ENCODE measurements around the gene DEDD.

DEDD gene

DNA sequence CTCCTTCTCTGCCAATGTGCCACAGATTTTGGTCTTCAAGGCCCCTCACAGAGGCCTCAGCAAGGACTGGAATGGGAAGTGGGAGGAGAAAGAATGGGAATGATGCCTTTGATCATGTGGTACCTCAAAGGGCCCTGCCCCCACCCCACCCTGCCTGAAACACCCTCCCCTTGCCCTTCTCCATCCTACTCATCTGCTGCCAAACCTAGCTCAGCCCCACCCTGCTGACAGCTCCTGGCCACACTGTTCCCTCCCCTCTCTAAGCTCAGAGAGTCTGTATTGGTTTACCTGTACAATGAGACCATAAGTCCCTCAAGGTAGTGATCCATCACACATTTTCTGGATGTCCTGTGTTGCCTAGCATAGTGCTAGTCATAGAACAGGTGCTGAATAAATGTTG, 56.1 kb downstream of the DEDD start:
- intact Hi-C loops (cut with micrococcal nuclease): no loop called here
- H3K27ac Mint-ChIP-seq: no peak overlapping the region
- H3K4me1 Mint-ChIP-seq (ENCODE audit: low read depth): peaks cover 38% of the 10 kb centered on the region
- H3K9me3 Mint-ChIP-seq: no peaks in the 10 kb centered on the region
- peaks cover 3% of the 10 kb centered on the region for H3K27me3 Mint-ChIP-seq
- H3K4me3 Mint-ChIP-seq: no peak overlapping the region
- no peaks in the 10 kb centered on the region for H3K36me3 Mint-ChIP-seq (ENCODE audit: low read depth)

DNA sequence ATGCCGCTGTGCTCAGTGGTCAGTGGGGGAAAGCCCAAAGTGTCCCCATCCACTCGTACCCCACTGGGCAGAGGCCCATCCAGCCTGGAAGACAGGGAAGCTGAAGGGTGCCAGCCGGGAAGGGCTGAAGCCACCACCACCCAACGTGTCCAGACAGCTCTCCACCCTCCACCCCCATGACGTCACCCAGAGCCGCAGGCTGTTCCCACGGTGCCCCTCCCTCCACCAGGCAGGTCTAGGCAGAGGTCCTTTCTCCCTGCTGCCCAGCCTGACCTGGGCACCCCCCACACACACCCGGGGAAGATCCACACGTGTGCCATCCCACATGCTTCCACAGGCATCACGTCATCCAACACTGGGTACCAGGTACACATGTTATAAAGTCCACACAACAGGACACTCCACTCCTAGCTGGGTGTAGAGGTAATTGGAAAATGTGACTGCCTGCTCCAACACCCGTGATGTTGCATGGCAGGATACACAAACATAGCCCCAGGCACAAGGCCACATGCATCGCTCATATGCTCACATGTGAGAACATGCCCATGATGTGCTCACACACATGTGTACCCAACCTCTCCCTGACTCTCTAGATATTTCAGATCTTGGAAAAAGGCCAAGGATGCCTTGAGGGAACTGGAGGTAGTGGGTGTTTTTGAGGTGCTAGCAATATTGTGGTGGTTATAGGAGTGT, 57.6 kb downstream of the DEDD start:
- H3K36me3 Mint-ChIP-seq (ENCODE audit: low read depth): no peaks in the 10 kb centered on the region
- no peak overlapping the region for H3K4me3 Mint-ChIP-seq
- peaks cover 38% of the 10 kb centered on the region for H3K4me1 Mint-ChIP-seq (ENCODE audit: low read depth)
- peaks cover 3% of the 10 kb centered on the region for H3K27me3 Mint-ChIP-seq
- no peak overlapping the region for H3K27ac Mint-ChIP-seq
- H3K9me3 Mint-ChIP-seq: no peaks in the 10 kb centered on the region
- intact Hi-C loops (cut with micrococcal nuclease): no loop called here

DNA sequence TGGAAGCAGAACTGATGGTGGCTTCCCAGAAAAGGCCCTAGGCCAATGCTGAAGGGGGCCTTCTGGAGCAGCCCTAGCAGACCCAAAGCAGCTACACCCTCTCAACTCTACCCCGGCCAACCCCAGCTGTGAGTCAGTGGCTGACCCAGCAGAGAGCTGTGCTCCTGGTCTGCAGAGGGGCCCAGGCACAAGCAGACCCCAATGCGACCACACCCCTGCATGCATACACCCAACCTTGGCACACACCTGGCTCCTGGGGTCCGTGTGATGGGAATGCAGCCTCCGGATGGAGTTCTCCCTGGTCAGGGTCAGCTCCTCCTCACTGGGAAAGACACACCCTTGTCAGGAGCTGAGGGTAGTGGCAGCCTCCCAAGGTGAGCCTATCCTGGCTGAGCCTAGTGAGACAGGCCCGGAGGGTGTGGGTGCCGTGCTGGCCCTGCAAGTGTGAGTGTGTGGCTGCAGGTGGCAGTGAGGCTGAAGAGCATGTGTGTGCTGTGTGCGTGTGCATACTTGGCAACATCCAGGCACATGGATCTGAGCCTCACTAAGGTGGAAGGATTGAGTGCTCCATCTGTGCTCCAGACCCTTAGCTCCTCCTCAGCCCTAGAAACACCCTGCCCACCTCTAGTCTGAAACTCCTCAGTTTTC, 58.9 kb downstream of the DEDD start:
- peaks cover 40% of the 10 kb centered on the region for H3K4me1 Mint-ChIP-seq (ENCODE audit: low read depth)
- H3K9me3 Mint-ChIP-seq: no peaks in the 10 kb centered on the region
- no peaks in the 10 kb centered on the region for H3K27me3 Mint-ChIP-seq
- peaks cover 12% of the 10 kb centered on the region for H3K36me3 Mint-ChIP-seq (ENCODE audit: low read depth)
- H3K27ac Mint-ChIP-seq: peak overlapping the region; percentile 6
- no peak overlapping the region for H3K4me3 Mint-ChIP-seq
- intact Hi-C loops (cut with micrococcal nuclease): no loop called here

DNA sequence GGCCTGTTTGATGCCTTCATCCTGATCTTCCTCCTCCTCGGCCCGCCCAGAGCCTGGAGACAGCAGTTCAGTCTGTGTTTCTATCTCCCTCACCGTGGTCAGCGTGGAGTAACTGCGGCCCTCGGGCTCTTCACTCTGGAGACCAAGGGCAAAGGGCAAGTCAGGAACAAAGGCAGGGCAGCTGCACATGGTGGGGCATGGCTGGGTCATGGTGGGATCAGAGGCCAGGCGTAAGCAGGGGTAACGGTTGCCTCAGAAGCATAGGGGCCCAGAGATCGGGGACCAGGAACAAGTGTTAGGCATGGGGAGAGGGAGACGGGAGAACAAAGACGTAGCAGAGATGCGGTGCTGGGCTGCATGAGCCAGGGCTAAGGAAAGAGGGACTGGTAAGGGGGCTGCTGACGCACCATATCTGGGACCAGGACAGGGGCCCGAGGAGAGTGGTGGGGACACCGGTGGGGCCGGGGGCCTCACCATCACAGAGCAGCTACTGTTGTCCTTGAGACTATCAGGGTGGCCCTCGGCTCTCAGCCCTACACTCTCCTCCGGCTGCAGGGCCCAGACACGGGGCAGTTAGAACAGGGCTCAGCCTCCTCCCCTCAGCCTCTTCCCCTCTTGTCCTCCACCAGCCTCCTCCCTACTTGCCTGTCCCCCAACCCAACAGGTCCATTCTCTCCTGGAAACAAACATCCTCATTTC, 59.6 kb downstream of the DEDD start:
- Mint-ChIP-seq H3K9me3 (no peaks in the 10 kb centered on the region), H3K4me3 (no peak overlapping the region), H3K27ac (peak overlapping the region; percentile 6), H3K4me1 (ENCODE audit: low read depth) (peaks cover 44% of the 10 kb centered on the region), H3K36me3 (ENCODE audit: low read depth) (peaks cover 14% of the 10 kb centered on the region), H3K27me3 (no peaks in the 10 kb centered on the region)
- intact Hi-C loops (cut with micrococcal nuclease): loop anchor here (1.0 kb wide), 1 partner anchor 23 kb away; no protein-coding TSS in a partner anchor

DNA sequence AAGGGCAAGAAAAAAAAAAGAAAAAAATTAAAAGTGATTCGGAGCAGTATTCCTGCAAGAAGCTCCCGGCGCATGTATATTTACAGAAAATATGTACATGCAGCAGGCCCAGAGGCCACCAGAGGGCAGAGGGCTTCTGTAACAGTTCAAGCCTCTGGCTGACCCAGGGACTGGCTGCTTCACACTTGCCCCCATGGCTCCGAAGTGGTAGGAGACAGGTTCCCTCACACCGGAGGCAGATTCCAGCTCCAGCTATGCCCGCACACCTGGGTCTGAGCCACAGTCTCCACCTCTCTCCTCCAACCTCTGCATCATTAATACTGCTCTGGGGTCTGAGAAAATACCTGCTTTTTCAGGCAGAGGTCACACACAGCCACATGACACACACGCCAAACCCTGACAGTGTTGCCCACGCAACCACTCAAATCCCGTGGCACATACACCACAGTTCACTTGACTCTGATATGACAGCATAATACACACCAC, 60.5 kb downstream of the DEDD start:
- no peaks in the 10 kb centered on the region for H3K9me3 Mint-ChIP-seq
- H3K4me3 Mint-ChIP-seq: no peak overlapping the region
- no peaks in the 10 kb centered on the region for H3K27me3 Mint-ChIP-seq
- H3K27ac Mint-ChIP-seq: no peak overlapping the region
- peaks cover 54% of the 10 kb centered on the region for H3K4me1 Mint-ChIP-seq (ENCODE audit: low read depth)
- peaks cover 17% of the 10 kb centered on the region for H3K36me3 Mint-ChIP-seq (ENCODE audit: low read depth)
- intact Hi-C loops (cut with micrococcal nuclease): loop anchor here (1.0 kb wide), 2 partner anchors 24 to 67 kb away; no protein-coding TSS in a partner anchor

Measured in dendritic cell treated with granulocyte-macrophage colony-stimulating factor and Interleukin-4, amounts not matched to agents 40 ng/mL and 50 ng/mL, for 4 days (primary cell).